VCaP (cell line): ENCODE results near the gene SNU13.

Experiments
- H3K27ac ChIP-seq: fragments of 450-650 bp; 2 replicates; pipeline ENCODE4 v1.5.1; 2017
- CTCF ChIP-seq: fragments of 450-650 bp; conservative IDR thresholded peaks from 2 replicates; pipeline ENCODE4 v1.5.1; 2017; ENCODE audit warnings: mild to moderate bottlenecking, moderate library complexity

The SNU13 gene

GRCh38 chr22:41690476-41690875, 1.8 kb upstream of the SNU13 start:
- TF ChIP-seq CTCF, result no peak
- no peak overlapping the region for H3K27ac ChIP-seq

- H3K27ac ChIP-seq, result peak overlapping the region; percentile 89
- TF ChIP-seq CTCF, result no peak
Observed at GRCh38 chr22:41687901-41688364, 734 bp downstream of the SNU13 start.

GRCh38 chr22:41686890-41687289, 1.8 kb downstream of the SNU13 start:
- H3K27ac ChIP-seq, result peak overlapping the region; percentile 89

GRCh38 chr22:41684194-41684593, 4.5 kb downstream of the SNU13 start:
- H3K27ac ChIP-seq, result no peak overlapping the region
- no peak for TF ChIP-seq CTCF

GRCh38 chr22:41683616-41684015, 5.1 kb downstream of the SNU13 start:
- H3K27ac ChIP-seq, result no peak overlapping the region

GRCh38 chr22:41683052-41683451, 5.6 kb downstream of the SNU13 start:
- H3K27ac ChIP-seq, result peak overlapping the region; percentile 63
- TF ChIP-seq CTCF, result no peak

More at GRCh38 chr22:41683616-41684015, 5.1 kb downstream of the SNU13 start:
- no peak for TF ChIP-seq CTCF

- peak overlapping the region; percentile 63 for H3K27ac ChIP-seq
- TF ChIP-seq CTCF, result no peak
Observed at GRCh38 chr22:41682033-41682807, 6.4 kb downstream of the SNU13 start.

- TF ChIP-seq CTCF, result no peak
- H3K27ac ChIP-seq, result peak overlapping the region; percentile 63
Observed at GRCh38 chr22:41681616-41682015, 7.1 kb downstream of the SNU13 start.
